ENCODE results near the gene SP3.

Gene SP3

GRCh38 chr2:173989160-173989883 is 24.1 kb upstream of the SP3 start:
- Mint-ChIP-seq H3K27me3 (peaks cover 10% of the 10 kb centered on the region), H3K9me3 (no peaks in the 10 kb centered on the region), H3K36me3 (no peaks in the 10 kb centered on the region), H3K4me3 (no peak overlapping the region), H3K27ac (no peak overlapping the region), H3K4me1 (peaks cover 3% of the 10 kb centered on the region)
- DNase-seq, result no peak
- CTCF ChIA-PET, result no interaction called here

- no peak for DNase-seq
- CTCF ChIA-PET, result interaction anchor here (1.6 kb wide), 1 partner anchor 11 kb away, joined by 5 read pairs; no protein-coding TSS in a partner anchor
- H3K36me3 Mint-ChIP-seq, result no peaks in the 10 kb centered on the region
- H3K27me3 Mint-ChIP-seq, result peaks cover 10% of the 10 kb centered on the region
- H3K9me3 Mint-ChIP-seq, result no peaks in the 10 kb centered on the region
- no peak overlapping the region for H3K27ac Mint-ChIP-seq
- H3K4me1 Mint-ChIP-seq, result peaks cover 3% of the 10 kb centered on the region
- no peak overlapping the region for H3K4me3 Mint-ChIP-seq
Observed at GRCh38 chr2:173986805-173987204, 21.6 kb upstream of the SP3 start.

- no peaks in the 10 kb centered on the region for H3K9me3 Mint-ChIP-seq
- H3K4me3 Mint-ChIP-seq, result no peak overlapping the region
- peaks cover 4% of the 10 kb centered on the region for H3K27me3 Mint-ChIP-seq
- no peak overlapping the region for H3K27ac Mint-ChIP-seq
- CTCF ChIA-PET, result interaction anchor here (1.6 kb wide), 1 partner anchor 10 kb away, joined by 5 read pairs; no protein-coding TSS in a partner anchor
- H3K4me1 Mint-ChIP-seq, result peaks cover 3% of the 10 kb centered on the region
- DNase-seq, result no peak
- no peaks in the 10 kb centered on the region for H3K36me3 Mint-ChIP-seq
Observed at GRCh38 chr2:173985605-173985992, 20.4 kb upstream of the SP3 start.

GRCh38 chr2:173984866-173985604 is 19.9 kb upstream of the SP3 start:
- Mint-ChIP-seq H3K36me3 (no peaks in the 10 kb centered on the region), H3K9me3 (no peaks in the 10 kb centered on the region), H3K4me3 (no peak overlapping the region), H3K27ac (no peak overlapping the region), H3K4me1 (peaks cover 3% of the 10 kb centered on the region), H3K27me3 (peaks cover 4% of the 10 kb centered on the region)
- CTCF ChIA-PET, result no interaction called here
- DNase-seq, result no peak

GRCh38 chr2:173983391-173983871 is 18.3 kb upstream of the SP3 start:
- Mint-ChIP-seq H3K27me3 (peaks cover under 1% of the 10 kb centered on the region), H3K36me3 (no peaks in the 10 kb centered on the region), H3K4me3 (no peak overlapping the region), H3K9me3 (no peaks in the 10 kb centered on the region), H3K4me1 (peaks cover 3% of the 10 kb centered on the region), H3K27ac (no peak overlapping the region)
- CTCF ChIA-PET, result no interaction called here
- no peak for DNase-seq

GRCh38 chr2:173982918-173983317 is 17.7 kb upstream of the SP3 start:
- no peaks in the 10 kb centered on the region for H3K9me3 Mint-ChIP-seq
- H3K4me1 Mint-ChIP-seq, result peaks cover 3% of the 10 kb centered on the region
- no peak for DNase-seq
- H3K36me3 Mint-ChIP-seq, result no peaks in the 10 kb centered on the region
- CTCF ChIA-PET, result no interaction called here
- no peak overlapping the region for H3K27ac Mint-ChIP-seq
- no peaks in the 10 kb centered on the region for H3K27me3 Mint-ChIP-seq
- H3K4me3 Mint-ChIP-seq, result no peak overlapping the region

- no peak overlapping the region for H3K4me3 Mint-ChIP-seq
- DNase-seq, result no peak
- H3K27ac Mint-ChIP-seq, result no peak overlapping the region
- no peaks in the 10 kb centered on the region for H3K36me3 Mint-ChIP-seq
- H3K9me3 Mint-ChIP-seq, result no peaks in the 10 kb centered on the region
- H3K4me1 Mint-ChIP-seq, result peaks cover 3% of the 10 kb centered on the region
- CTCF ChIA-PET, result no interaction called here
- no peaks in the 10 kb centered on the region for H3K27me3 Mint-ChIP-seq
Observed at GRCh38 chr2:173982182-173982714, 17.1 kb upstream of the SP3 start.

GRCh38 chr2:173981520-173981919 is 16.3 kb upstream of the SP3 start:
- no peaks in the 10 kb centered on the region for H3K36me3 Mint-ChIP-seq
- no peak overlapping the region for H3K27ac Mint-ChIP-seq
- no peak overlapping the region for H3K4me3 Mint-ChIP-seq
- no peak for DNase-seq
- peaks cover 3% of the 10 kb centered on the region for H3K4me1 Mint-ChIP-seq
- CTCF ChIA-PET, result no interaction called here
- no peaks in the 10 kb centered on the region for H3K27me3 Mint-ChIP-seq
- H3K9me3 Mint-ChIP-seq, result no peaks in the 10 kb centered on the region

GRCh38 chr2:173979751-173980351 is 14.7 kb upstream of the SP3 start:
- DNase-seq, result no peak
- CTCF ChIA-PET, result no interaction called here
- no peak overlapping the region for H3K27ac Mint-ChIP-seq
- peaks cover 3% of the 10 kb centered on the region for H3K27me3 Mint-ChIP-seq
- no peaks in the 10 kb centered on the region for H3K9me3 Mint-ChIP-seq
- H3K4me3 Mint-ChIP-seq, result no peak overlapping the region
- no peaks in the 10 kb centered on the region for H3K4me1 Mint-ChIP-seq
- no peaks in the 10 kb centered on the region for H3K36me3 Mint-ChIP-seq

- Mint-ChIP-seq H3K4me3 (no peak overlapping the region), H3K36me3 (no peaks in the 10 kb centered on the region), H3K4me1 (no peaks in the 10 kb centered on the region), H3K27me3 (peaks cover 3% of the 10 kb centered on the region), H3K9me3 (no peaks in the 10 kb centered on the region), H3K27ac (no peak overlapping the region)
- DNase-seq, result no peak
- CTCF ChIA-PET, result no interaction called here
Observed at GRCh38 chr2:173978447-173978846, 13.3 kb upstream of the SP3 start.

GRCh38 chr2:173972636-173973035 is 7.5 kb upstream of the SP3 start:
- DNase-seq, result no peak
- Mint-ChIP-seq H3K4me1 (no peaks in the 10 kb centered on the region), H3K27ac (no peak overlapping the region), H3K4me3 (no peak overlapping the region), H3K27me3 (peaks cover 3% of the 10 kb centered on the region), H3K9me3 (no peaks in the 10 kb centered on the region), H3K36me3 (no peaks in the 10 kb centered on the region)
- CTCF ChIA-PET, result no interaction called here

- DNase-seq, result no peak
- H3K4me1 Mint-ChIP-seq, result no peaks in the 10 kb centered on the region
- CTCF ChIA-PET, result no interaction called here
- no peak overlapping the region for H3K4me3 Mint-ChIP-seq
- H3K36me3 Mint-ChIP-seq, result no peaks in the 10 kb centered on the region
- peaks cover 3% of the 10 kb centered on the region for H3K27me3 Mint-ChIP-seq
- H3K9me3 Mint-ChIP-seq, result no peaks in the 10 kb centered on the region
- no peak overlapping the region for H3K27ac Mint-ChIP-seq
Observed at GRCh38 chr2:173972165-173972564, 7.0 kb upstream of the SP3 start.

- Mint-ChIP-seq H3K4me3 (no peak overlapping the region), H3K27ac (no peak overlapping the region), H3K27me3 (no peaks in the 10 kb centered on the region), H3K36me3 (peaks cover 2% of the 10 kb centered on the region), H3K4me1 (peaks cover 15% of the 10 kb centered on the region), H3K9me3 (no peaks in the 10 kb centered on the region)
- no peak for DNase-seq
- CTCF ChIA-PET, result interaction anchor here (0.6 to 0.8 kb wide), 3 partner anchors 9 to 202 kb away, joined by 3 read pairs; no protein-coding TSS in a partner anchor
Observed at GRCh38 chr2:173970516-173970924, 5.3 kb upstream of the SP3 start.

GRCh38 chr2:173969886-173970285 is 4.7 kb upstream of the SP3 start:
- Mint-ChIP-seq H3K27ac (no peak overlapping the region), H3K36me3 (peaks cover 4% of the 10 kb centered on the region), H3K9me3 (no peaks in the 10 kb centered on the region), H3K4me3 (no peak overlapping the region), H3K4me1 (peaks cover 15% of the 10 kb centered on the region), H3K27me3 (no peaks in the 10 kb centered on the region)
- no peak for DNase-seq
- CTCF ChIA-PET, result interaction anchor here (0.6 to 0.8 kb wide), 3 partner anchors 8 to 202 kb away, joined by 3 read pairs; no protein-coding TSS in a partner anchor
